Heart right ventricle (tissue), 16 donors: ENCODE results near the gene FAM168A. TPM values are rescaled to one million over a fixed set of nuclear protein-coding genes. Genes with fewer than 3 reads are reported as not detected.
A peak's percentile ranks its signal among the peaks of the same experiment; 100 is the strongest.

Source experiments
- ATAC-seq, 8 donors: fragments of 200-7000 bp; cut with Tn5 transposase; one replicate each; pipeline ENCODE4 v1.9.1; 2020; ENCODE audit warnings: mild to moderate bottlenecking in 8 of 8, moderate library complexity in 8 of 8, moderate number of reproducible peaks in 1 of 8
- DNase-seq, 2 donors: peaks; one replicate each; pipeline ENCODE4 v3.0.0-alpha.2; 2020
- H3K27ac ChIP-seq, 10 donors: fragments of 200-600 bp; sonication (generic) in 2 of 10; one replicate each; pipeline versions ENCODE4 v1.5.0 to v1.8.0; 2020 to 2022; ENCODE audit warnings: mild to moderate bottlenecking in 3 of 10
- H3K27me3 ChIP-seq, 7 donors: fragments of 200-600 bp; one replicate each; pipeline ENCODE4 v1.8.0; 2021 to 2022; ENCODE audit warnings: mild to moderate bottlenecking in 2 of 7
- H3K36me3 ChIP-seq, 9 donors: fragments of 200-600 bp; sonication (generic) in 1 of 9; one replicate each; pipeline versions ENCODE4 v1.5.0 to v1.8.0; 2020 to 2022; ENCODE audit warnings: mild to moderate bottlenecking in 2 of 9
- H3K4me1 ChIP-seq, 9 donors: fragments of 200-600 bp; sonication (generic) in 1 of 9; one replicate each; pipeline versions ENCODE4 v1.5.0 to v1.8.0; 2020 to 2022; ENCODE audit warnings: mild to moderate bottlenecking in 4 of 9
- H3K4me3 ChIP-seq, 10 donors: fragments of 200-600 bp; sonication (generic) in 2 of 10; one replicate each; pipeline versions ENCODE4 v1.5.0 to v1.8.0; 2020 to 2022; ENCODE audit warnings: mild to moderate bottlenecking in 7 of 10, moderate library complexity in 2 of 10
- H3K9me3 ChIP-seq, 11 donors: fragments of 200-600 bp in 10 of 11; sonication (generic) in 2 of 11; one replicate each; pipeline versions ENCODE4 v1.5.0 to v1.8.0; 2013 to 2022; ENCODE audit warnings: mild to moderate bottlenecking in 2 of 11, control low read depth in 1 of 11, moderate library complexity in 1 of 11
- CTCF ChIP-seq, 9 donors: fragments of 200-600 bp; sonication (generic) in 2 of 9; IDR thresholded peaks; one replicate each; pipeline versions ENCODE4 v1.5.0 to v1.8.0; 2021 to 2022; ENCODE audit warnings: antibody characterized with exemption in 9 of 9, mild to moderate bottlenecking in 5 of 9, moderate library complexity in 1 of 9
- WGBS, 2 donors: extraction: QIAGEN DNeasy Blood & Tissue Kit; methylation state at CpG; one replicate each; pipeline ENCODE4 v1.1.7; 2013; ENCODE audit warnings: inconsistent platforms in 1 of 2; 5-methylcytosine and 5-hydroxymethylcytosine counted together
- intact Hi-C, 10 donors: fragments of 100-400 bp; cut with DNase I; formaldehyde crosslinking; loops; one replicate each; pipeline versions ENCODE4 v1.11.1 to v1.14.2; 2022
- polyA plus RNA-seq, 2 donors: library from polyadenylated mRNA; stranded (reverse); fragments of 200-250 nt; gene quantifications; one replicate each; pipeline ENCODE4 v1.2.3, GENCODE V29; 2013
- total RNA-seq, 10 donors: library from RNA; stranded (reverse); fragmentation: NEBNext Ultra II Directional in 3 of 10; extraction: Animal tissue kit (Norgen Biotek cat#: 25700) in 3 of 10; gene quantifications; one replicate each; pipeline versions ENCODE4 v1.2.1 to v1.2.4, GENCODE V29; 2021 to 2023
- donor health status: Arrhythmogenic right ventricular cardiomyopathy.
- donor health status: ischemic (EF 13 %, LVEDD 7.1; RV severe dilation, severe dysfunction).
- donor health status: healthy with polysubstance abuse.
- donor health status: DM: no; HTN: yes; CAD: no.
- donor health status: DM: no; HTN: no; CAD: no.
- donor health status: ischemic (EF 25% LVEDD 6.9; RV normal size, moderate dysfunction).
- donor health status: ischemic (EF 25% LVEDD 5.7; RV mildly dilated, moderate dysfunction).
- donor health status: healthy.
- donor health status: DM: yes; HTN: yes; CAD: no.
- donor health status: Ischemic cardiomyopathy.
- donor health status: ischemic (EF 35%, LVEDD 5.7; RV mildly dilated, moderate dysfunction).
- donor health status: nonischemic (EF 11% LVEDD 7.7; RV severe dilation, severe dysfunction).
- donor health status: DM: yes; HTN: yes; CAD: no.
- donor health status: PGD.
- donor health status: ischemic (EF 29% LVEDD 5.4; RV normal size, mild dysfunction).
- donor health status: nonischemic (EF 23%, LVEDD 6.1; RV moderate dilation, normal function).

Gene FAM168A
- total and polyA plus RNA-seq, 12 donors = 7.9 to 37.1 (median 31.8) TPM

DNA sequence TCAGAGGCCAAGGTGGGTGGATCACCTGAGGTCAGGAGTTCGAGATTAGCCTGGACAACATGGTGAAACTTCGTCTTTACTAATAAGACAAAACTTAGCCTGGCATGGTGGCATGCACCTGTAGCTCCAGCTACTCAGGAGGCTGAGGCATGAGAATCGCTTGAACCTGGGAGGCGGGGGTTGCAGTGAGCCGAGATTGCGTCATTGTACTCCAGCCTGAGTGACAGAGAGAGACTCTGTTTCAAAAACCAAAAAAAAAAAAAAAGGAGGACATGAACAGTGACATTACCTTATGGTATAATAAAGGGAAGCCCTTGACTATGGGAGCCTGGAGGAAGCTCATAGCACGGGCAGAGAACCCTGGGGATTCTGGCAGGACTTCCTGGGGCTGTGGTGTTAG is 32.0 kb upstream of the FAM168A start:
- no peak for TF ChIP-seq CTCF (IDR thresholded peaks at IDR 0.05)
- Histone ChIP-seq H3K36me3 (no peaks in the 10 kb centered on the region), H3K4me3 (no peak overlapping the region), H3K4me1 (peaks cover 0 to 12% (median 8%) of the 10 kb centered on the region in 9 donors), H3K27me3 (no peaks in the 10 kb centered on the region), H3K27ac (no peak overlapping the region), H3K9me3 (peaks cover 0 to 6% (median 0%) of the 10 kb centered on the region in 11 donors)
- 79 to 84% methylated on average over 7 of the region's 7 CpGs for WGBS, 2 donors
- ATAC-seq (no peak), DNase-seq (no peak)
- intact Hi-C loops = loop anchor here in 8 of 10 donors (5.0 to 10.0 kb wide), 3 partner anchors 32 to 225 kb away; no protein-coding TSS in a partner anchor

DNA sequence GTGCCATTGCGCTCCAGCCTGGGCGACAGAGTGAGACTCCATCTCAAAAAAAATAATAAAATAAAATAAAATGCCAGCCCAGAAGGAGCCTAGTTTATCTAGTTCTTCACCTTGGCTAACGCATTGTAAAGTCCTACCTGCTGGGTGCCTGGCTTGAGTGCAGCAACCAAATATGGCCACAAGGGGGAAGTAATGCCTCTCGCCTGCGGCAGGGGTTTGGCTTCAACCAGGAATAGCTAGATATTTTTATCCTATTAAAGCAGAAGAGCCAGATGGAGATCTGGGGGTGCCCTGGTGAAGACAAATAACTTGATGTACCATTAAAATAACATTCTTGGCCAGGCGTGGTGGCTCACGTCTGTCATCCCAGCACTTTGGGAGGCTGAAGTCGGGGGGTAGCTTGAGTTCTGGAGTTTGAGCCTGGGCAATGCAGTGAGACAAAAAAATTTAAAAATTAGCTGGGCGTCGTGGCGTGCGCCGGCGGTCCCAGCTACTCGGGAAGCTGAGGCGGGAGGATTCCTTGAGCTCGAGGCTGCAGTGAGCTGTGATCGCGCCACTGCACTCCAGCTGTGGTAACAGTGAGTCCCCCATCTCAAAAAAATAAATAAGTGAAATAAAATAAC is 27.9 kb upstream of the FAM168A start:
- intact Hi-C loops = loop anchor here (1.0 to 10.0 kb wide), 5 partner anchors 35 to 221 kb away; no protein-coding TSS in a partner anchor
- H3K4me3 ChIP-seq = peak overlapping the region in 2 of 10 donors; percentile 10 to 13
- H3K27ac ChIP-seq = no peak overlapping the region
- no peaks in the 10 kb centered on the region for H3K9me3 ChIP-seq
- no peaks in the 10 kb centered on the region for H3K36me3 ChIP-seq
- 25 to 26% methylated on average over 19 of the region's 19 CpGs for WGBS, 2 donors
- no peaks in the 10 kb centered on the region for H3K27me3 ChIP-seq
- ATAC-seq = peak; percentile 72 to 89 (median 85)
- H3K4me1 ChIP-seq = peaks cover 0 to 36% (median 11%) of the 10 kb centered on the region in 9 donors
- peak; percentile 92 to 97 (median 95) for TF ChIP-seq CTCF (IDR thresholded peaks at IDR 0.05)
- peak; percentile 50 to 79 for DNase-seq

DNA sequence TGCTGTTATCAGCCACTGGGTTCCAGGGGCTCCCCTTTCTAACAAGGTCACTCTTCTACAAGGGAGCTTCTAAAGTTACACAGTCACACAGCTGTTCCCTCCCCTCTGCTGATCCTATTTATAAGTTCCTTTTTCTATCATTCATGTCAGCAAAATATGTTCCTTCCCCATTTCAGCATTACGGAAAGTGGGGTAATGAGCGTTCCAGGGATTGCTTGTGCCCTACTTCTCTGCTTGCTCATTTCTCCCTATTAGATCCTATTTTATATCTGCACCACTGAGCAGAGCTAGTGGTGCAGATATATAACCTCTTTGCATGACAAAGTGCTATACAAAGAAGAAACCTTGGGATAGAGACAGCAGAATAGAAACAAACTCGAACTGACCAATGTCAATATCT is 25.8 kb upstream of the FAM168A start:
- intact Hi-C loops = loop anchor here in 7 of 10 donors (2.0 to 10.0 kb wide), 3 partner anchors 37 to 219 kb away; no protein-coding TSS in a partner anchor
- Histone ChIP-seq H3K27ac (peak overlapping the region in 1 of 10 donors; percentile 79), H3K4me1 (peaks cover 0 to 36% (median 11%) of the 10 kb centered on the region in 9 donors), H3K4me3 (no peak overlapping the region), H3K9me3 (no peaks in the 10 kb centered on the region), H3K27me3 (no peaks in the 10 kb centered on the region), H3K36me3 (no peaks in the 10 kb centered on the region)
- ATAC-seq (peak in 7 of 8 donors; percentile 27 to 67 (median 56)), DNase-seq (no peak)
- TF ChIP-seq CTCF (IDR thresholded peaks at IDR 0.05) = no peak
- WGBS, 2 donors = 30 to 38% methylated on average over 3 of the region's 3 CpGs

- Histone ChIP-seq H3K27ac (peak overlapping the region in 1 of 10 donors; percentile 79), H3K4me3 (no peak overlapping the region), H3K36me3 (no peaks in the 10 kb centered on the region), H3K4me1 (peaks cover 0 to 36% (median 11%) of the 10 kb centered on the region in 9 donors), H3K9me3 (no peaks in the 10 kb centered on the region), H3K27me3 (no peaks in the 10 kb centered on the region)
- TF ChIP-seq CTCF (IDR thresholded peaks at IDR 0.05) = no peak
- WGBS, 2 donors = 47 to 64% methylated on average over 4 of the region's 4 CpGs
- DNase-seq = no peak
- ATAC-seq = no peak
- intact Hi-C loops = loop anchor here in 6 of 10 donors (10.0 kb wide), 1 partner anchor 218 kb away; no protein-coding TSS in a partner anchor
These were observed 25.1 kb upstream of the FAM168A start for GRCh38 chr11:73622926-73623593.
